Upper lobe of right lung (tissue), 1 donor: ENCODE results near the gene VIM. TPM values are rescaled to one million over a fixed set of nuclear protein-coding genes. Genes with fewer than 3 reads are reported as not detected.

Experiments
- ATAC-seq: fragments of 200-7000 bp; cut with Tn5 transposase; one replicate; pipeline ENCODE4 v1.9.1; 2020; ENCODE audit warnings: mild to moderate bottlenecking, moderate library complexity
- DNase-seq: peaks from one replicate; pipeline ENCODE4 v3.0.0-alpha.2; 2020
- H3K27ac ChIP-seq: fragments of 200-600 bp; one replicate; pipeline ENCODE4 v1.8.0; 2022
- H3K27me3 ChIP-seq: fragments of 200-600 bp; one replicate; pipeline ENCODE4 v1.8.0; 2022; ENCODE audit warnings: mild to moderate bottlenecking
- H3K36me3 ChIP-seq: fragments of 200-600 bp; one replicate; pipeline ENCODE4 v1.8.0; 2022
- H3K4me1 ChIP-seq: fragments of 200-600 bp; one replicate; pipeline ENCODE4 v1.8.0; 2022
- H3K4me3 ChIP-seq: fragments of 200-600 bp; one replicate; pipeline ENCODE4 v1.8.0; 2022; ENCODE audit warnings: mild to moderate bottlenecking
- H3K9me3 ChIP-seq: fragments of 200-600 bp; one replicate; pipeline ENCODE4 v1.8.0; 2022
- CTCF ChIP-seq: fragments of 200-600 bp; IDR thresholded peaks from one replicate; pipeline ENCODE4 v1.8.0; 2022; ENCODE audit warnings: antibody characterized with exemption
- intact Hi-C: fragments of 100-400 bp; cut with DNase I; formaldehyde crosslinking; loops from one replicate; pipeline ENCODE4 v1.11.0; 2022
- total RNA-seq: library from RNA; stranded (reverse); fragmentation: NEBNext Ultra II Directional; extraction: Animal tissue kit (Norgen Biotek cat#: 25700); gene quantifications from one replicate; pipeline ENCODE4 v1.2.1, GENCODE V29; 2021
- donor health status: DM: no; HTN: yes; CAD: no; lungs with severe emphysema.

VIM gene
- total RNA-seq, 1 donor from 2014 or later, result 1,272 TPM

GRCh38 chr10:17185873-17186272 is 42.2 kb upstream of the VIM start:
- no peaks in the 10 kb centered on the region for H3K36me3 ChIP-seq
- no peaks in the 10 kb centered on the region for H3K9me3 ChIP-seq
- DNase-seq (no peak), ATAC-seq (no peak)
- H3K27me3 ChIP-seq, result no peaks in the 10 kb centered on the region
- TF ChIP-seq CTCF, result no peak
- no peaks in the 10 kb centered on the region for H3K4me1 ChIP-seq
- H3K4me3 ChIP-seq, result no peak overlapping the region
- no peak overlapping the region for H3K27ac ChIP-seq
- intact Hi-C loops, result no loop called here

GRCh38 chr10:17188644-17189172 is 39.3 kb upstream of the VIM start:
- Histone ChIP-seq H3K27me3 (no peaks in the 10 kb centered on the region), H3K9me3 (no peaks in the 10 kb centered on the region), H3K4me1 (no peaks in the 10 kb centered on the region), H3K27ac (no peak overlapping the region), H3K4me3 (no peak overlapping the region), H3K36me3 (no peaks in the 10 kb centered on the region)
- no peak for TF ChIP-seq CTCF
- ATAC-seq (no peak), DNase-seq (no peak)
- intact Hi-C loops, result no loop called here

GRCh38 chr10:17190602-17191001 is 37.4 kb upstream of the VIM start:
- Histone ChIP-seq H3K4me3 (no peak overlapping the region), H3K4me1 (no peaks in the 10 kb centered on the region), H3K36me3 (no peaks in the 10 kb centered on the region), H3K27me3 (no peaks in the 10 kb centered on the region), H3K27ac (no peak overlapping the region), H3K9me3 (no peaks in the 10 kb centered on the region)
- intact Hi-C loops, result no loop called here
- DNase-seq (no peak), ATAC-seq (no peak)
- no peak for TF ChIP-seq CTCF

GRCh38 chr10:17195083-17195482 is 33.0 kb upstream of the VIM start:
- Histone ChIP-seq H3K4me1 (peaks cover 11% of the 10 kb centered on the region), H3K9me3 (no peaks in the 10 kb centered on the region), H3K27ac (no peak overlapping the region), H3K4me3 (no peak overlapping the region), H3K36me3 (no peaks in the 10 kb centered on the region), H3K27me3 (no peaks in the 10 kb centered on the region)
- intact Hi-C loops, result no loop called here
- DNase-seq (no peak), ATAC-seq (no peak)
- TF ChIP-seq CTCF, result no peak

GRCh38 chr10:17196045-17196444 is 32.0 kb upstream of the VIM start:
- Histone ChIP-seq H3K4me1 (peaks cover 11% of the 10 kb centered on the region), H3K27ac (no peak overlapping the region), H3K9me3 (no peaks in the 10 kb centered on the region), H3K27me3 (no peaks in the 10 kb centered on the region), H3K36me3 (no peaks in the 10 kb centered on the region), H3K4me3 (no peak overlapping the region)
- no peak for TF ChIP-seq CTCF
- intact Hi-C loops, result no loop called here
- ATAC-seq (no peak), DNase-seq (no peak)

- DNase-seq, result no peak
- Histone ChIP-seq H3K9me3 (no peaks in the 10 kb centered on the region), H3K4me1 (peaks cover 11% of the 10 kb centered on the region), H3K27me3 (no peaks in the 10 kb centered on the region), H3K4me3 (no peak overlapping the region), H3K27ac (no peak overlapping the region), H3K36me3 (no peaks in the 10 kb centered on the region)
- ATAC-seq, result no peak
- no peak for TF ChIP-seq CTCF
- intact Hi-C loops, result no loop called here
These were observed 31.5 kb upstream of the VIM start for GRCh38 chr10:17196573-17196972.
